IMR-90 (cell line): Measurements from ENCODE around the gene DLX1. TPM values are rescaled to one million over a fixed set of nuclear protein-coding genes. Genes with fewer than 3 reads are reported as not detected.

Experiments
- ATAC-seq: fragments of 200-7000 bp; cut with Tn5 transposase; 2 replicates; pipeline ENCODE4 v1.9.1; 2020; ENCODE audit warnings: low read depth, mild to moderate bottlenecking, moderate library complexity
- BruUV-seq: library from RNA; stranded (reverse); fragments of 400-500 nt; replicated peaks from 2 replicates; lab custom pipeline; 2021; lab: Mats Ljungman, UMichigan
- CTCF ChIA-PET: fragments of 300-600 bp; formaldehyde crosslinking; extraction: SDS; loops from one replicate; lab custom pipeline; 2021; ENCODE audit warnings: antibody characterized with exemption; lab: Yijun Ruan, JAX
- POLR2A ChIA-PET: fragments of 300-600 bp; sonication (Branson Sonifier 250); formaldehyde crosslinking; loops from one replicate; lab custom pipeline; 2022; ENCODE audit warnings: antibody characterized with exemption; ENCODE audit not compliant: unreplicated experiment; lab: Charles Lee
- DNase-seq: peaks from one replicate; pipeline ENCODE4 v3.0.0; 2013
- H2AFZ ChIP-seq: replicated peaks from 2 replicates; pipeline ENCODE3; 2013; ENCODE audit warnings: low read length, mild to moderate bottlenecking; ENCODE audit not compliant: poor library complexity
- H2AK5ac ChIP-seq: 2 replicates; pipeline ENCODE4 v1.6.1; 2013; ENCODE audit warnings: low read depth, low read length, inconsistent platforms
- H2AK9ac ChIP-seq: replicated peaks from 2 replicates; pipeline ENCODE3; 2013; ENCODE audit warnings: mild to moderate bottlenecking, low read depth, low read length, moderate library complexity; ENCODE audit not compliant: poor library complexity
- H2BK120ac ChIP-seq: 2 replicates; pipeline ENCODE4 v1.6.1; 2013; ENCODE audit warnings: low read depth, low read length, inconsistent platforms
- H2BK15ac ChIP-seq: 3 replicates; pipeline ENCODE4 v1.6.1; 2013; ENCODE audit warnings: low read depth, low read length, inconsistent platforms
- H2BK20ac ChIP-seq: 2 replicates; pipeline ENCODE4 v1.6.1; 2013; ENCODE audit warnings: low read depth, mild to moderate bottlenecking, inconsistent platforms, low read length, moderate library complexity
- H2BK5ac ChIP-seq: 2 replicates; pipeline ENCODE4 v1.6.1; 2013; ENCODE audit warnings: mild to moderate bottlenecking, low read depth, low read length, inconsistent platforms; ENCODE audit not compliant: poor library complexity, severe bottlenecking
- H3K14ac ChIP-seq: replicated peaks from 2 replicates; pipeline ENCODE4 v1.6.1; 2013; ENCODE audit warnings: low read depth, low read length, inconsistent platforms
- H3K18ac ChIP-seq: 2 replicates; pipeline ENCODE4 v1.6.1; 2013; ENCODE audit warnings: low read depth, low read length, control low read depth
- H3K23ac ChIP-seq: 2 replicates; pipeline ENCODE4 v1.6.1; 2013; ENCODE audit warnings: low read depth, low read length, inconsistent platforms
- H3K27ac ChIP-seq: 2 replicates; pipeline ENCODE4 v1.5.1; 2013; ENCODE audit warnings: mild to moderate bottlenecking, control low read depth, low read length; ENCODE audit not compliant: insufficient read depth
- H3K27me3 ChIP-seq: 2 replicates; pipeline ENCODE4 v1.6.1; 2013; ENCODE audit warnings: low read length; ENCODE audit not compliant: control insufficient read depth, insufficient read depth
- H3K36me3 ChIP-seq: 2 replicates; pipeline ENCODE4 v1.6.1; 2013; ENCODE audit warnings: low read length, mixed read lengths; ENCODE audit not compliant: control insufficient read depth, insufficient read depth
- H3K4ac ChIP-seq: 2 replicates; pipeline ENCODE4 v1.6.1; 2013; ENCODE audit warnings: low read depth, low read length, inconsistent platforms
- H3K4me1 ChIP-seq: 2 replicates; pipeline ENCODE4 v1.6.1; 2013; ENCODE audit warnings: low read length, mixed read lengths; ENCODE audit not compliant: control insufficient read depth, insufficient read depth
- H3K4me2 ChIP-seq: 2 replicates; pipeline ENCODE4 v1.6.1; 2013; ENCODE audit warnings: low read depth, mild to moderate bottlenecking, control low read depth, low read length, moderate library complexity
- H3K4me3 ChIP-seq: 2 replicates; pipeline ENCODE4 v1.5.1; 2013; ENCODE audit warnings: low read depth, mild to moderate bottlenecking, control low read depth, low read length, moderate library complexity; ENCODE audit not compliant: insufficient read depth
- H3K56ac ChIP-seq: 2 replicates; pipeline ENCODE4 v1.6.1; 2013; ENCODE audit warnings: low read length, inconsistent platforms; ENCODE audit not compliant: insufficient read depth; ENCODE audit errors: extremely low read depth
- H3K79me1 ChIP-seq, 2 experiments: 2 replicates each; pipeline ENCODE4 v1.6.1; 2013; ENCODE audit warnings: low read length in 2 of 2, inconsistent platforms in 1 of 2, low read depth in 1 of 2
- H3K9ac ChIP-seq: 2 replicates; pipeline ENCODE4 v1.6.1; 2013; ENCODE audit warnings: low read depth, low read length, control low read depth
- H3K9me1 ChIP-seq: 2 replicates; pipeline ENCODE4 v1.6.1; 2013; ENCODE audit warnings: low read length, inconsistent platforms; ENCODE audit not compliant: insufficient read depth
- H3K9me3 ChIP-seq: 2 replicates; pipeline ENCODE4 v1.6.1; 2013; ENCODE audit warnings: low read length; ENCODE audit not compliant: control insufficient read depth, insufficient read depth
- H4K20me1 ChIP-seq: 2 replicates; pipeline ENCODE4 v1.6.1; 2013; ENCODE audit warnings: low read length, inconsistent platforms; ENCODE audit not compliant: insufficient read depth
- H4K5ac ChIP-seq: 2 replicates; pipeline ENCODE4 v1.6.1; 2013; ENCODE audit warnings: mild to moderate bottlenecking, low read depth, low read length, control low read depth
- H4K8ac ChIP-seq, 2 experiments: 2 replicates each; pipeline ENCODE4 v1.6.1; 2013; ENCODE audit warnings: low read depth in 2 of 2, low read length in 2 of 2, control low read depth in 1 of 2, inconsistent platforms in 1 of 2
- H4K91ac ChIP-seq: 2 replicates; pipeline ENCODE4 v1.6.1; 2013; ENCODE audit warnings: low read depth, low read length, inconsistent platforms; ENCODE audit not compliant: insufficient read depth
- BHLHE40 ChIP-seq: fragments of 150-350 bp; IDR thresholded peaks from 2 replicates; pipeline ENCODE4 v1.6.1; 2016; ENCODE audit warnings: mild to moderate bottlenecking, low read depth, low read length
- CEBPB ChIP-seq: IDR thresholded peaks from 2 replicates; pipeline ENCODE4 v1.6.1; 2012; ENCODE audit warnings: low read depth, low read length, improper control_type of control experiment
- CHD1 ChIP-seq: IDR thresholded peaks from 2 replicates; pipeline ENCODE4 v1.6.1; 2012; ENCODE audit warnings: low read depth, low read length, improper control_type of control experiment
- FOS ChIP-seq: fragments of 150-350 bp; IDR thresholded peaks from 2 replicates; pipeline ENCODE4 v1.6.1; 2016; ENCODE audit warnings: low read depth, low read length
- MAFK ChIP-seq: IDR thresholded peaks from 2 replicates; pipeline ENCODE4 v1.6.1; 2012; ENCODE audit warnings: low read depth, low read length, improper control_type of control experiment
- MAZ ChIP-seq: IDR thresholded peaks from 2 replicates; pipeline ENCODE4 v1.6.1; 2012; ENCODE audit warnings: low read depth, mild to moderate bottlenecking, low read length, improper control_type of control experiment, moderate library complexity, borderline replicate concordance
- MXI1 ChIP-seq: IDR thresholded peaks from 2 replicates; pipeline ENCODE4 v1.6.1; 2012; ENCODE audit warnings: low read depth, mild to moderate bottlenecking, low read length, moderate library complexity, borderline replicate concordance
- NFE2L2 ChIP-seq: fragments of 150-350 bp; IDR thresholded peaks from 2 replicates; pipeline ENCODE4 v1.6.1; 2016; ENCODE audit warnings: low read depth, mild to moderate bottlenecking, low read length
- POLR2A ChIP-seq: IDR thresholded peaks from 2 replicates; pipeline ENCODE4 v1.6.1; 2012; ENCODE audit warnings: mild to moderate bottlenecking, low read depth, low read length
- RAD21 ChIP-seq: IDR thresholded peaks from 2 replicates; pipeline ENCODE4 v1.6.1; 2012; ENCODE audit warnings: low read length, improper control_type of control experiment
- RCOR1 ChIP-seq: IDR thresholded peaks from 2 replicates; pipeline ENCODE4 v1.6.1; 2012; ENCODE audit warnings: mild to moderate bottlenecking, low read length, improper control_type of control experiment; ENCODE audit not compliant: insufficient replicate concordance
- SMC3 ChIP-seq: fragments of 150-350 bp; IDR thresholded peaks from 2 replicates; pipeline ENCODE4 v1.6.1; 2016; ENCODE audit warnings: low read depth, mild to moderate bottlenecking, antibody characterized with exemption, low read length, moderate library complexity
- WGBS, 2 experiments: methylation state at CpG; one replicate each; pipeline versions ENCODE4 v1.1.5 to v1.1.7; 2013; ENCODE audit warnings: missing lambda C conversion rate in 2 of 2; ENCODE audit not compliant: insufficient read length in 1 of 2; ENCODE audit errors: extremely low coverage in 2 of 2; 5-methylcytosine and 5-hydroxymethylcytosine counted together
- dilution Hi-C: fragments of 300-500 bp; cut with HindIII; formaldehyde crosslinking; loops from one replicate; pipeline ENCODE4 v1.14.3; 2018; ENCODE audit warnings: low sequenced_read_pairs; ENCODE audit not compliant: unreplicated experiment
- in situ Hi-C: fragments of 300-500 bp; cut with MboI; formaldehyde crosslinking; loops from 3 replicates; pipeline ENCODE4 v1.14.3; 2019; ENCODE audit warnings: low sequenced_read_pairs, inconsistent platforms, mixed read lengths
- intact Hi-C: fragments of 100-400 bp; cut with micrococcal nuclease; formaldehyde crosslinking; loops from 2 replicates; pipeline ENCODE4 v1.10.0; 2022
- polyA plus RNA-seq, 3 experiments: library from polyadenylated mRNA; depleted of rRNA; stranded (reverse); fragments of >200 nt; gene quantifications; 2 replicates each; pipeline ENCODE4 v1.2.3, GENCODE V29; 2012; ENCODE audit warnings: low replicate concordance in 1 of 3
- total RNA-seq: library from RNA; depleted of rRNA; stranded (reverse); fragments of >200 nt; gene quantifications from 2 replicates; pipeline ENCODE4 v1.2.3, GENCODE V29; 2012
- TF ChIP-seq, protein P1 (sequence below): fragments of 150-350 bp; IDR thresholded peaks from 2 replicates; pipeline ENCODE4 v1.6.1; 2016; ENCODE audit warnings: low read depth, mild to moderate bottlenecking, low read length, moderate library complexity, borderline replicate concordance

The DLX1 gene
- total and polyA plus RNA-seq, 2 of the 4 experiments (the other 2 are of a cell fraction): 0.36 to 2.2 TPM

DNA sequence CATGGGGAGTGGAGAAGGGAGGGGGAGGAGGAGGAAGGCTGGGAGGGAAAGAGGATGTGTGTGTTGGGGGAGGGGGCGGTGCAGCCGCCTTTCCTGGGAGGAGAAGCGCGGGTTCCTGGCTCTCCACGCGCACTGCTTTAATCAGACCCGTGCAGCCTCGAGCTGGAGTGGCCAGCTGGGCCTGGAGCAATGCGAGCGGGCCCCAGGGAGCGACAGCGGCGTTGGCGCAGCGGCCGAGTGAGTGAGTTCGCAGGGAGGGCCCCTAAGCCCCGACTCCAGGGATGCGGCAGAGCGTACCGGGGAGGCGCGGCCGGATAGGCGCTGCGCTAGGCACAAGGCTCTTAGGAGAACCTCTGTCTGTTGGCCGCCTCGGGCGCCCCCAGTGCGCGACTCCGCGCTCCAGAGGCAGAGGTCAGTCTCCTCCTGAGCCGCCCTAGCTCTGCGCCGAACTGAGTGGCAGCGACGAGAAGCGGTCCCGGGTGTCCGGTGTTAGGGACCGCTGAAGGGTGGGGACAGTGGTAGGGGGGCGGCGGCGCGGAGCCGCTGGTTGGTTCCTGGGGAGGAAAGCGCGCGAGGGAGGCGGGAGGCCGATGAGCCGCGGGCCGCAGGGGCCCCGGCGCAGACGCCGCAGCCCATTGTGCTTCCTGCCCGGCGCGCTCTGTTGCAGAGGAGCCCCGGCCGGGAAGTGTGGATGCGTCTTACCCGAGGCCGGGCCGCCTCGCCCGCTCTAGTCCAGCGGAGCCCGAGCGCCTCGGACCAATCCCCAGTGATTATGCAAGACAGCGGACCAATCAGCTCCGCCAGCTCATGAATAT, 455 bp upstream of the DLX1 start (continued):
- TF ChIP-seq POLR2A: peak; percentile 81
- TF ChIP-seq SMC3: no peak

DNA sequence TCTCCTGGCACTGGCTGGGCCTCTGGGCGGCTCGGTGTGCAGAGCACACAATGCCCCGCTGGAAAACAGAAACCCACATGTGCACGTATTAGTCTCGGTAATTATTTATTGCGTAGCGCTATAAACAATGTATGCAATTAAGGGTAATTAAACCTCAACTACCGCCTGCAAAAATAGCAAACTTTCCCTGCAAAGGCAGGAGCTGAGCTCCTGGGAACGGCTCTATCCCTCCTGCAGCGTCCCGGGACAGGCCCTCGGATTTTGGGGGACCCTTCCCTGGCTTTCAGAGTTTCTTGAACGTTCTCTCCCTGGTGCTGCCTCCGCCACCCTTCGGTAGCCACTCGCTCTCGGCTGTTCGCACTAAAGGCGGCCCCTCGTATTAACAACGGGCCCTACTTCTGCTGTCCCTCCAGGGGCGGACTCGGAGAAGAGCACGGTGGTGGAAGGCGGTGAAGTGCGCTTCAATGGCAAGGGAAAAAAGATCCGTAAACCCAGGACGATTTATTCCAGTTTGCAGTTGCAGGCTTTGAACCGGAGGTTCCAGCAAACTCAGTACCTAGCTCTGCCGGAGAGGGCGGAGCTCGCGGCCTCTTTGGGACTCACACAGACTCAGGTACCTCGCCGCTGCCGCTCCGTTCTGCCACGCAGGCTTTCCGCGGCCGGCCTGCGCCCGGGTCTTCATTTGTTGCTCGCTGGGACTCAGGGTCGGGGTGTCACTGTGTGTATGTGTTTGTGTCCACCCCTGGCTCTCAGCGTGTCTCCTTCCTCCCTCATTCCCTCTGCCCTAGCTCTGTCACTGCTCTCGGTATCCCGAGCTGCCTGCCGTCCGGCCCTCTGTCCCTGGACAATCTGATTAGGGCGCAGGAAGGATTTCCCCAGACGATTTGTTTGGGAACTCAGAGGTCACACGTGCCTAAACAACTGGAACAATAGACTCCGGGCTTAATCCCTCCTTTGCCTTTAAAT, 1.2 kb downstream of the DLX1 start:
- Histone ChIP-seq H3K79me1 (no peaks in the 10 kb centered on the region), H3K14ac (no peak overlapping the region), H4K91ac (no peak overlapping the region), H3K9me1 (no peaks in the 10 kb centered on the region), H3K4me3 (peak overlapping the region; percentile 56; the same call in 1 of the 2 replicates), H3K27ac (no peak overlapping the region), H2AFZ (peak overlapping the region; percentile 69), H3K27me3 (peaks cover 82% of the 10 kb centered on the region), H4K20me1 (peaks cover 5% of the 10 kb centered on the region; the same call in 1 of the 2 replicates), H4K5ac (no peak overlapping the region), H3K23ac (peak overlapping the region; percentile 50; the same call in 1 of the 2 replicates), H2BK20ac (no peak overlapping the region), H2BK5ac (no peak overlapping the region), H2AK5ac (no peak overlapping the region), H2BK120ac (no peak overlapping the region), H3K56ac (no peak overlapping the region), H3K36me3 (no peaks in the 10 kb centered on the region), H3K18ac (no peak overlapping the region), H3K4me2 (peak overlapping the region; percentile 76), H3K9ac (no peak overlapping the region), H3K9me3 (peaks cover 9% of the 10 kb centered on the region; the same call in 1 of the 2 replicates), H4K8ac (no peak overlapping the region), H3K4ac (no peak overlapping the region), H3K4me1 (no peaks in the 10 kb centered on the region; the same call in 1 of the 2 replicates), H2BK15ac (no peak overlapping the region; the same call in 2 of the 3 replicates), H2AK9ac (peak overlapping the region; percentile 20)
- DNase-seq: no peak
- no TSS peak for BruUV-seq
- dilution Hi-C loops: no loop called here
- intact Hi-C loops: loop anchor here (5.0 kb wide), 1 partner anchor 89 kb away; the partner anchor contains the start of gene METAP1D
- ATAC-seq: no peak
- CTCF ChIA-PET: interaction anchor here (0.7 kb wide), 1 partner anchor 34 kb away, joined by 4 read pairs; no protein-coding TSS in a partner anchor
- WGBS, 2 experiments: 18% methylated on average over 24 of the region's 54 CpGs; no CpG with 5 or more reads in 1 of the 2 experiments
- in situ Hi-C loops: no loop called here
- POLR2A ChIA-PET: no interaction called here
- TF ChIP-seq, protein P1, sequence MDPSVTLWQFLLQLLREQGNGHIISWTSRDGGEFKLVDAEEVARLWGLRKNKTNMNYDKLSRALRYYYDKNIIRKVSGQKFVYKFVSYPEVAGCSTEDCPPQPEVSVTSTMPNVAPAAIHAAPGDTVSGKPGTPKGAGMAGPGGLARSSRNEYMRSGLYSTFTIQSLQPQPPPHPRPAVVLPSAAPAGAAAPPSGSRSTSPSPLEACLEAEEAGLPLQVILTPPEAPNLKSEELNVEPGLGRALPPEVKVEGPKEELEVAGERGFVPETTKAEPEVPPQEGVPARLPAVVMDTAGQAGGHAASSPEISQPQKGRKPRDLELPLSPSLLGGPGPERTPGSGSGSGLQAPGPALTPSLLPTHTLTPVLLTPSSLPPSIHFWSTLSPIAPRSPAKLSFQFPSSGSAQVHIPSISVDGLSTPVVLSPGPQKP: no peak
- no peak for TF ChIP-seq RCOR1
- TF ChIP-seq NFE2L2: no peak
- TF ChIP-seq BHLHE40: no peak
- no peak for TF ChIP-seq MAZ
- no peak for TF ChIP-seq CHD1
- TF ChIP-seq POLR2A: no peak
- TF ChIP-seq CEBPB: no peak
- TF ChIP-seq FOS: no peak
- no peak for TF ChIP-seq MXI1
- no peak for TF ChIP-seq MAFK
- TF ChIP-seq RAD21: no peak
